ENCODE data around the gene MECP2. TPM values are rescaled to one million over a fixed set of nuclear protein-coding genes. Genes with fewer than 3 reads are reported as not detected.

MECP2 gene
- total and polyA plus RNA-seq, 2 donors from 2014 or later, result 14.0 to 74.7 TPM

GRCh38 chrX:154004315-154004714 is 93.2 kb downstream of the MECP2 start:
- TF ChIP-seq, protein P1, sequence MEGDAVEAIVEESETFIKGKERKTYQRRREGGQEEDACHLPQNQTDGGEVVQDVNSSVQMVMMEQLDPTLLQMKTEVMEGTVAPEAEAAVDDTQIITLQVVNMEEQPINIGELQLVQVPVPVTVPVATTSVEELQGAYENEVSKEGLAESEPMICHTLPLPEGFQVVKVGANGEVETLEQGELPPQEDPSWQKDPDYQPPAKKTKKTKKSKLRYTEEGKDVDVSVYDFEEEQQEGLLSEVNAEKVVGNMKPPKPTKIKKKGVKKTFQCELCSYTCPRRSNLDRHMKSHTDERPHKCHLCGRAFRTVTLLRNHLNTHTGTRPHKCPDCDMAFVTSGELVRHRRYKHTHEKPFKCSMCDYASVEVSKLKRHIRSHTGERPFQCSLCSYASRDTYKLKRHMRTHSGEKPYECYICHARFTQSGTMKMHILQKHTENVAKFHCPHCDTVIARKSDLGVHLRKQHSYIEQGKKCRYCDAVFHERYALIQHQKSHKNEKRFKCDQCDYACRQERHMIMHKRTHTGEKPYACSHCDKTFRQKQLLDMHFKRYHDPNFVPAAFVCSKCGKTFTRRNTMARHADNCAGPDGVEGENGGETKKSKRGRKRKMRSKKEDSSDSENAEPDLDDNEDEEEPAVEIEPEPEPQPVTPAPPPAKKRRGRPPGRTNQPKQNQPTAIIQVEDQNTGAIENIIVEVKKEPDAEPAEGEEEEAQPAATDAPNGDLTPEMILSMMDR (IDR thresholded peaks at IDR 0.05; ENCODE audit: borderline replicate concordance, extremely low read depth, insufficient read depth), result no peak
- Histone ChIP-seq H3K4me1 (ENCODE audit: control insufficient read depth in 2 of 3, insufficient read depth in 2 of 3, low read depth in 1 of 3, low read length in 3 of 3) (no peaks in the 10 kb centered on the region), H3K9ac (ENCODE audit: low read length in 3 of 3) (no peak overlapping the region), H3K9me3 (ENCODE audit: control insufficient read depth in 2 of 3, insufficient read depth in 1 of 3, low read length in 3 of 3) (no peaks in the 10 kb centered on the region), H3K4me3 (ENCODE audit: low read length in 3 of 3) (no peak overlapping the region), H3K36me3 (ENCODE audit: control insufficient read depth in 2 of 3, insufficient read depth in 3 of 3, low read length in 3 of 3) (no peaks in the 10 kb centered on the region), H3K27ac (ENCODE audit: low read depth in 2 of 2, low read length in 2 of 2) (no peak overlapping the region), H3K27me3 (ENCODE audit: control insufficient read depth, insufficient read depth, low read length) (no peaks in the 10 kb centered on the region)
- FAIRE-seq (no peak), DNase-seq (no peak)
- intact Hi-C loops (cut with DNase I), result no loop called here

- H3K9me3 ChIP-seq (ENCODE audit: control insufficient read depth in 2 of 3, insufficient read depth in 1 of 3, low read length in 3 of 3), result no peaks in the 10 kb centered on the region
- DNase-seq (peak in 3 of 5 donors; percentile 44 to 80 (median 69)), FAIRE-seq (no peak)
- intact Hi-C loops (cut with DNase I), result no loop called here
- no peaks in the 10 kb centered on the region for H3K4me1 ChIP-seq (ENCODE audit: control insufficient read depth in 2 of 3, insufficient read depth in 2 of 3, low read depth in 1 of 3, low read length in 3 of 3)
- H3K27ac ChIP-seq (ENCODE audit: low read depth in 2 of 2, low read length in 2 of 2), result peak overlapping the region; percentile 16 to 65
- no peaks in the 10 kb centered on the region for H3K27me3 ChIP-seq (ENCODE audit: control insufficient read depth, insufficient read depth, low read length)
- H3K4me3 ChIP-seq (ENCODE audit: low read length in 3 of 3), result no peak overlapping the region
- H3K9ac ChIP-seq (ENCODE audit: low read length in 3 of 3), result no peak overlapping the region
- no peaks in the 10 kb centered on the region for H3K36me3 ChIP-seq (ENCODE audit: control insufficient read depth in 2 of 3, insufficient read depth in 3 of 3, low read length in 3 of 3)
- TF ChIP-seq, protein P1 (IDR thresholded peaks at IDR 0.05; ENCODE audit: borderline replicate concordance, extremely low read depth, insufficient read depth), result no peak
These were observed 95.2 kb downstream of the MECP2 start for GRCh38 chrX:154002215-154002719.

DNA sequence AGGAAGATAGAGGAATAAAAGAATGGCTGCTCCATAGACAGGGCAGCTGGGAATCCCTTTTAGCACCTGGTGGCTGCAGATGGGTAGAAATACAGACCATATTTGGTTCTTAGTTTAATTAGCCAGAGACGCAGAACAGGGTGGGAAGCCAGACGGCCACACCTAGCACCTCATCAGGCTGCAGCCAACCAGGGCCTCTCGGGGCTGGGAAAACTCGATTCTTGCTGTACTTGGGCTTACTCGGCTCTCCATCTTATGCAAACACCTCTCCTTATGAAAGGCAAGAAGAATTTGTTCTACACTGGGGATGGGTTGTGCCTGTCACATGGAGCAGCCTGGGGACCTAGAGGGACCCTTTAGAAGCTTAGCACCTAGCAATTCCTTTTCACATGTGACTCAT is 97.5 kb downstream of the MECP2 start:
- TF ChIP-seq, protein P1 (IDR thresholded peaks at IDR 0.05; ENCODE audit: borderline replicate concordance, extremely low read depth, insufficient read depth), result no peak
- H3K4me1 ChIP-seq (ENCODE audit: control insufficient read depth in 2 of 3, insufficient read depth in 2 of 3, low read depth in 1 of 3, low read length in 3 of 3), result no peaks in the 10 kb centered on the region
- H3K9me3 ChIP-seq (ENCODE audit: control insufficient read depth in 2 of 3, insufficient read depth in 1 of 3, low read length in 3 of 3), result no peaks in the 10 kb centered on the region
- no peak overlapping the region for H3K27ac ChIP-seq (ENCODE audit: low read depth in 2 of 2, low read length in 2 of 2)
- no peaks in the 10 kb centered on the region for H3K27me3 ChIP-seq (ENCODE audit: control insufficient read depth, insufficient read depth, low read length)
- H3K9ac ChIP-seq (ENCODE audit: low read length in 3 of 3), result no peak overlapping the region
- no peak overlapping the region for H3K4me3 ChIP-seq (ENCODE audit: low read length in 3 of 3)
- FAIRE-seq (no peak), DNase-seq (no peak)
- no peaks in the 10 kb centered on the region for H3K36me3 ChIP-seq (ENCODE audit: control insufficient read depth in 2 of 3, insufficient read depth in 3 of 3, low read length in 3 of 3)
- intact Hi-C loops (cut with DNase I), result no loop called here

Data from kidney (tissue), 14 donors.